HEK293 (cell line): ENCODE data around the gene ABCA7.

Experiments used
- PRDM1 ChIP-seq: fragments of 450-650 bp; formaldehyde crosslinking; IDR thresholded peaks from 2 replicates; pipeline ENCODE4; 2016; ENCODE audit warnings: missing biosample characterization, missing genetic modification characterization
- TCF7L2 ChIP-seq: IDR thresholded peaks from 2 replicates; pipeline ENCODE4 v1.6.1; 2011; ENCODE audit warnings: low read depth, mild to moderate bottlenecking, inconsistent platforms, low read length, moderate library complexity, borderline replicate concordance
- ZEB2 ChIP-seq: fragments of 450-650 bp; formaldehyde crosslinking; IDR thresholded peaks from 2 replicates; pipeline ENCODE4 v1.5.1; 2016; ENCODE audit warnings: missing biosample characterization, missing genetic modification characterization
- ZNF10 ChIP-seq: fragments of 450-650 bp; formaldehyde crosslinking; IDR thresholded peaks from 2 replicates; pipeline ENCODE4 v1.5.1; 2017; ENCODE audit warnings: missing biosample characterization, missing genetic modification characterization
- ZNF174 ChIP-seq: fragments of 450-650 bp; formaldehyde crosslinking; IDR thresholded peaks from 2 replicates; pipeline ENCODE4 v1.5.0; 2017; ENCODE audit warnings: missing biosample characterization, mild to moderate bottlenecking, missing genetic modification characterization
- ZNF423 ChIP-seq: fragments of 450-650 bp; formaldehyde crosslinking; IDR thresholded peaks from 2 replicates; pipeline ENCODE4 v1.5.1; 2016; ENCODE audit warnings: missing biosample characterization, missing genetic modification characterization
- ZNF501 ChIP-seq: fragments of 450-650 bp; formaldehyde crosslinking; IDR thresholded peaks from 2 replicates; pipeline ENCODE4 v1.5.1; 2016; ENCODE audit warnings: missing biosample characterization, missing genetic modification characterization
- ZNF621 ChIP-seq: fragments of 450-650 bp; formaldehyde crosslinking; IDR thresholded peaks from 2 replicates; pipeline ENCODE4 v1.5.1; 2017; ENCODE audit warnings: missing biosample characterization, missing genetic modification characterization
- TF ChIP-seq, protein P1 (sequence below): fragments of 450-650 bp; formaldehyde crosslinking; IDR thresholded peaks from 2 replicates; pipeline ENCODE4 v1.5.1; 2016; ENCODE audit warnings: missing biosample characterization, missing genetic modification characterization
- TF ChIP-seq, protein P2 (sequence below): fragments of 450-650 bp; formaldehyde crosslinking; IDR thresholded peaks from 2 replicates; pipeline ENCODE4 v1.5.1; 2016; ENCODE audit warnings: missing biosample characterization, missing genetic modification characterization
- TF ChIP-seq, protein P3 (sequence below): fragments of 450-650 bp; formaldehyde crosslinking; IDR thresholded peaks from 2 replicates; pipeline ENCODE4 v1.5.1; 2016; ENCODE audit warnings: missing biosample characterization, missing genetic modification characterization

DNA sequence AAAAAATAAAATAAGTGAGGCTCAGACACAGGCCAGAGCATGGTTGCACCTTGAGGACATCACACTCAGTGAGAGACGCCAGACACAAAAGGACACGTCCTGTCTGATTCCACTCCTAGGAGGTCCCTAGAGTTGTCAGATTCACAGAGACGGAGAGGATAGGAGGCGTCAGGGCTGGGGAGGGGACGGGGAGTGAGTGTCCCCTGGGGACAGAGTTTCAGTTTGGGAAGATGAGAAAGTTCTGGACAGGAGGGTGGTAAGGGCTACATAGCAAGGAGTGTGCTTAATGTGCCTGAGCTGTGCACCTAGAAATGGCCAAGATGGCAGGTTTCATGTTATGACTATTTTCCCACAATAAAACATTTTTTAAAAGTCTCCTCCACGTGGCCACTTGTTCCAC is 41.8 kb upstream of the ABCA7 start:
- TF ChIP-seq, protein P1, sequence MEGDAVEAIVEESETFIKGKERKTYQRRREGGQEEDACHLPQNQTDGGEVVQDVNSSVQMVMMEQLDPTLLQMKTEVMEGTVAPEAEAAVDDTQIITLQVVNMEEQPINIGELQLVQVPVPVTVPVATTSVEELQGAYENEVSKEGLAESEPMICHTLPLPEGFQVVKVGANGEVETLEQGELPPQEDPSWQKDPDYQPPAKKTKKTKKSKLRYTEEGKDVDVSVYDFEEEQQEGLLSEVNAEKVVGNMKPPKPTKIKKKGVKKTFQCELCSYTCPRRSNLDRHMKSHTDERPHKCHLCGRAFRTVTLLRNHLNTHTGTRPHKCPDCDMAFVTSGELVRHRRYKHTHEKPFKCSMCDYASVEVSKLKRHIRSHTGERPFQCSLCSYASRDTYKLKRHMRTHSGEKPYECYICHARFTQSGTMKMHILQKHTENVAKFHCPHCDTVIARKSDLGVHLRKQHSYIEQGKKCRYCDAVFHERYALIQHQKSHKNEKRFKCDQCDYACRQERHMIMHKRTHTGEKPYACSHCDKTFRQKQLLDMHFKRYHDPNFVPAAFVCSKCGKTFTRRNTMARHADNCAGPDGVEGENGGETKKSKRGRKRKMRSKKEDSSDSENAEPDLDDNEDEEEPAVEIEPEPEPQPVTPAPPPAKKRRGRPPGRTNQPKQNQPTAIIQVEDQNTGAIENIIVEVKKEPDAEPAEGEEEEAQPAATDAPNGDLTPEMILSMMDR (tag by site-specific recombination) = no peak
- no peak for TF ChIP-seq PRDM1
- no peak for TF ChIP-seq ZNF423
- TF ChIP-seq ZNF621 (tag by site-specific recombination) = no peak
- TF ChIP-seq, protein P2, sequence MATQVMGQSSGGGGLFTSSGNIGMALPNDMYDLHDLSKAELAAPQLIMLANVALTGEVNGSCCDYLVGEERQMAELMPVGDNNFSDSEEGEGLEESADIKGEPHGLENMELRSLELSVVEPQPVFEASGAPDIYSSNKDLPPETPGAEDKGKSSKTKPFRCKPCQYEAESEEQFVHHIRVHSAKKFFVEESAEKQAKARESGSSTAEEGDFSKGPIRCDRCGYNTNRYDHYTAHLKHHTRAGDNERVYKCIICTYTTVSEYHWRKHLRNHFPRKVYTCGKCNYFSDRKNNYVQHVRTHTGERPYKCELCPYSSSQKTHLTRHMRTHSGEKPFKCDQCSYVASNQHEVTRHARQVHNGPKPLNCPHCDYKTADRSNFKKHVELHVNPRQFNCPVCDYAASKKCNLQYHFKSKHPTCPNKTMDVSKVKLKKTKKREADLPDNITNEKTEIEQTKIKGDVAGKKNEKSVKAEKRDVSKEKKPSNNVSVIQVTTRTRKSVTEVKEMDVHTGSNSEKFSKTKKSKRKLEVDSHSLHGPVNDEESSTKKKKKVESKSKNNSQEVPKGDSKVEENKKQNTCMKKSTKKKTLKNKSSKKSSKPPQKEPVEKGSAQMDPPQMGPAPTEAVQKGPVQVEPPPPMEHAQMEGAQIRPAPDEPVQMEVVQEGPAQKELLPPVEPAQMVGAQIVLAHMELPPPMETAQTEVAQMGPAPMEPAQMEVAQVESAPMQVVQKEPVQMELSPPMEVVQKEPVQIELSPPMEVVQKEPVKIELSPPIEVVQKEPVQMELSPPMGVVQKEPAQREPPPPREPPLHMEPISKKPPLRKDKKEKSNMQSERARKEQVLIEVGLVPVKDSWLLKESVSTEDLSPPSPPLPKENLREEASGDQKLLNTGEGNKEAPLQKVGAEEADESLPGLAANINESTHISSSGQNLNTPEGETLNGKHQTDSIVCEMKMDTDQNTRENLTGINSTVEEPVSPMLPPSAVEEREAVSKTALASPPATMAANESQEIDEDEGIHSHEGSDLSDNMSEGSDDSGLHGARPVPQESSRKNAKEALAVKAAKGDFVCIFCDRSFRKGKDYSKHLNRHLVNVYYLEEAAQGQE (tag by site-specific recombination) = no peak
- no peak for TF ChIP-seq ZEB2 (tag by site-specific recombination)
- TF ChIP-seq, protein P3, sequence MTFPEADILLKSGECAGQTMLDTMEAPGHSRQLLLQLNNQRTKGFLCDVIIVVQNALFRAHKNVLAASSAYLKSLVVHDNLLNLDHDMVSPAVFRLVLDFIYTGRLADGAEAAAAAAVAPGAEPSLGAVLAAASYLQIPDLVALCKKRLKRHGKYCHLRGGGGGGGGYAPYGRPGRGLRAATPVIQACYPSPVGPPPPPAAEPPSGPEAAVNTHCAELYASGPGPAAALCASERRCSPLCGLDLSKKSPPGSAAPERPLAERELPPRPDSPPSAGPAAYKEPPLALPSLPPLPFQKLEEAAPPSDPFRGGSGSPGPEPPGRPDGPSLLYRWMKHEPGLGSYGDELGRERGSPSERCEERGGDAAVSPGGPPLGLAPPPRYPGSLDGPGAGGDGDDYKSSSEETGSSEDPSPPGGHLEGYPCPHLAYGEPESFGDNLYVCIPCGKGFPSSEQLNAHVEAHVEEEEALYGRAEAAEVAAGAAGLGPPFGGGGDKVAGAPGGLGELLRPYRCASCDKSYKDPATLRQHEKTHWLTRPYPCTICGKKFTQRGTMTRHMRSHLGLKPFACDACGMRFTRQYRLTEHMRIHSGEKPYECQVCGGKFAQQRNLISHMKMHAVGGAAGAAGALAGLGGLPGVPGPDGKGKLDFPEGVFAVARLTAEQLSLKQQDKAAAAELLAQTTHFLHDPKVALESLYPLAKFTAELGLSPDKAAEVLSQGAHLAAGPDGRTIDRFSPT (tag by site-specific recombination) = no peak
- TF ChIP-seq ZNF174 (tag by site-specific recombination) = no peak
- no peak for TF ChIP-seq ZNF501 (tag by site-specific recombination)
- TF ChIP-seq TCF7L2 = no peak
- no peak for TF ChIP-seq ZNF10 (tag by site-specific recombination)
